NCI-H2029 (cell line): ENCODE measurements around the gene MPZL1.

ENCODE experiments used
- DNase-seq: peaks from one replicate; lab custom pipeline; 2025; lab: John Stamatoyannopoulos, UW

Gene MPZL1

GRCh38 chr1:167751676-167752075 lies 29.9 kb downstream of the MPZL1 start:
- no peak for DNase-seq

- DNase-seq: no peak
Observed at GRCh38 chr1:167752219-167752985, 30.6 kb downstream of the MPZL1 start.

- DNase-seq: no peak
Observed at GRCh38 chr1:167755654-167756053, 33.9 kb downstream of the MPZL1 start.

- DNase-seq: no peak
Observed at GRCh38 chr1:167756730-167757405, 35.1 kb downstream of the MPZL1 start.

GRCh38 chr1:167757433-167758309 lies 35.9 kb downstream of the MPZL1 start:
- no peak for DNase-seq

GRCh38 chr1:167761400-167761799 lies 39.6 kb downstream of the MPZL1 start:
- no peak for DNase-seq

- no peak for DNase-seq
Observed at GRCh38 chr1:167762061-167762746, 40.4 kb downstream of the MPZL1 start.

- DNase-seq: no peak
Observed at GRCh38 chr1:167763525-167764220, 41.9 kb downstream of the MPZL1 start.

- no peak for DNase-seq
Observed at GRCh38 chr1:167764458-167765330, 42.9 kb downstream of the MPZL1 start.

- no peak for DNase-seq
Observed at GRCh38 chr1:167765496-167765895, 43.7 kb downstream of the MPZL1 start.

- no peak for DNase-seq
Observed at GRCh38 chr1:167766538-167766937, 44.8 kb downstream of the MPZL1 start.

- no peak for DNase-seq
Observed at GRCh38 chr1:167767761-167768160, 46.0 kb downstream of the MPZL1 start.

GRCh38 chr1:167770127-167770526 lies 48.3 kb downstream of the MPZL1 start:
- DNase-seq: no peak

GRCh38 chr1:167772436-167772835 lies 50.7 kb downstream of the MPZL1 start:
- no peak for DNase-seq

GRCh38 chr1:167773516-167773915 lies 51.7 kb downstream of the MPZL1 start:
- no peak for DNase-seq

- no peak for DNase-seq
Observed at GRCh38 chr1:167774710-167775109, 52.9 kb downstream of the MPZL1 start.

GRCh38 chr1:167775178-167775577 lies 53.4 kb downstream of the MPZL1 start:
- DNase-seq: no peak

- DNase-seq: no peak
Observed at GRCh38 chr1:167776151-167776550, 54.4 kb downstream of the MPZL1 start.

GRCh38 chr1:167776616-167777268 lies 55.0 kb downstream of the MPZL1 start:
- no peak for DNase-seq

GRCh38 chr1:167777269-167777650 lies 55.5 kb downstream of the MPZL1 start:
- no peak for DNase-seq
